Coronary artery (tissue), 2 donors: Measurements from ENCODE around the gene DEAF1.

ENCODE experiments used
- DNase-seq: peaks from one replicate; pipeline ENCODE4 v3.0.0-alpha.2; 2017; ENCODE audit warnings: low spot score
- H3K27ac ChIP-seq, 2 donors: fragments of 200-600 bp; sonication (generic); one replicate each; pipeline ENCODE4 v1.5.1; 2016 to 2019
- H3K4me3 ChIP-seq: fragments of 200-600 bp; sonication (generic); 2 replicates; pipeline ENCODE4 v1.5.1; 2016; ENCODE audit warnings: mild to moderate bottlenecking, moderate library complexity
- CTCF ChIP-seq: fragments of 200-600 bp; sonication (generic); IDR thresholded peaks from one replicate; pipeline ENCODE4 v1.5.1; 2019; ENCODE audit warnings: antibody characterized with exemption

The DEAF1 gene

GRCh38 chr11:611001-611996 is 83.7 kb downstream of the DEAF1 start:
- Histone ChIP-seq H3K4me3 (no peak overlapping the region), H3K27ac (no peak overlapping the region)
- DNase-seq: no peak
- TF ChIP-seq CTCF: no peak

GRCh38 chr11:610146-610801 is 84.7 kb downstream of the DEAF1 start:
- no peak overlapping the region for H3K4me3 ChIP-seq
- no peak overlapping the region for H3K27ac ChIP-seq
- DNase-seq: no peak
- no peak for TF ChIP-seq CTCF

- H3K27ac ChIP-seq: no peak overlapping the region
- no peak overlapping the region for H3K4me3 ChIP-seq
- DNase-seq: no peak
- no peak for TF ChIP-seq CTCF
Observed at GRCh38 chr11:609341-609811, 85.6 kb downstream of the DEAF1 start.

GRCh38 chr11:608791-609251 is 86.2 kb downstream of the DEAF1 start:
- no peak for DNase-seq
- TF ChIP-seq CTCF: no peak
- Histone ChIP-seq H3K4me3 (no peak overlapping the region), H3K27ac (no peak overlapping the region)

GRCh38 chr11:607971-608659 is 86.9 kb downstream of the DEAF1 start:
- H3K4me3 ChIP-seq: no peak overlapping the region
- no peak for DNase-seq
- H3K27ac ChIP-seq: no peak overlapping the region
- no peak for TF ChIP-seq CTCF

GRCh38 chr11:607020-607780 is 87.8 kb downstream of the DEAF1 start:
- Histone ChIP-seq H3K27ac (no peak overlapping the region), H3K4me3 (no peak overlapping the region)
- DNase-seq: no peak
- TF ChIP-seq CTCF: no peak
